NCI-H524 treated with DMSO at 0.1 percent for 48 hours (cell line): Measurements from ENCODE around the gene CDK4.

Experiments used
- DNase-seq: peaks from one replicate; lab custom pipeline; 2025; lab: John Stamatoyannopoulos, UW

Gene CDK4

DNA sequence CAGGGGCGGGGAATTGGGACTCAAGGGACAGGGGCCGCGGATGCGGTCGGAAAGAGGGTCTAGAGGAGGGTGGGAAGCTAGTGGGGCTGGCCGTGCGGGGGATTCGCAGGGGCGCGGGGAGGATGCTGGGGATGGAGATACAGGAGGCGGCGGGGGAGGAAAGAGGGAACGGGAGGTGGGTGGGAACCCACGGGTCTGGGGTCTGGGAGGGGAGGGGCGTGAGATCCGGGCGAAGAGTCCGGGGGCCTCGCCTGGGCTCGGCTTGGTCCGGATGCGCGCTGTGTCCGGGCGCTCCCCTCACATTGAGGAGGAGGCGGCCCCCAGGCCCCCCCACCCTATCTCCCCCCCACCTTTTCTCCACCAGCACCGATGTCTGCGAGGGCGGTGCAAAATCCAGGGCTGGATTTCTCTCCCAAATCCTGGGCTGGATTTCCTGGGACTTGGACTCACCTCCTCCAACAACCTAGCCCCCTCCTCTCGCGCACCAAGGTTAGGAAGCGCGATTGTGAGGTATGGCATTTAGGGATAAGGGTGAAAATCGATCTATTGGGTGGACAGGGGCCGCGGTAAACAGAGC lies 13.4 kb downstream of the CDK4 start, which contains the start of gene AGAP2:
Gene AGAP2 (minus strand): TSS at position 82 of the 577 bp plus-strand sequence. CDS start 496 bp downstream, outside the sequence.
- DNase-seq = no peak

GRCh38 chr12:57737467-57738460 lies 14.3 kb downstream of the CDK4 start:
- no peak for DNase-seq

DNA sequence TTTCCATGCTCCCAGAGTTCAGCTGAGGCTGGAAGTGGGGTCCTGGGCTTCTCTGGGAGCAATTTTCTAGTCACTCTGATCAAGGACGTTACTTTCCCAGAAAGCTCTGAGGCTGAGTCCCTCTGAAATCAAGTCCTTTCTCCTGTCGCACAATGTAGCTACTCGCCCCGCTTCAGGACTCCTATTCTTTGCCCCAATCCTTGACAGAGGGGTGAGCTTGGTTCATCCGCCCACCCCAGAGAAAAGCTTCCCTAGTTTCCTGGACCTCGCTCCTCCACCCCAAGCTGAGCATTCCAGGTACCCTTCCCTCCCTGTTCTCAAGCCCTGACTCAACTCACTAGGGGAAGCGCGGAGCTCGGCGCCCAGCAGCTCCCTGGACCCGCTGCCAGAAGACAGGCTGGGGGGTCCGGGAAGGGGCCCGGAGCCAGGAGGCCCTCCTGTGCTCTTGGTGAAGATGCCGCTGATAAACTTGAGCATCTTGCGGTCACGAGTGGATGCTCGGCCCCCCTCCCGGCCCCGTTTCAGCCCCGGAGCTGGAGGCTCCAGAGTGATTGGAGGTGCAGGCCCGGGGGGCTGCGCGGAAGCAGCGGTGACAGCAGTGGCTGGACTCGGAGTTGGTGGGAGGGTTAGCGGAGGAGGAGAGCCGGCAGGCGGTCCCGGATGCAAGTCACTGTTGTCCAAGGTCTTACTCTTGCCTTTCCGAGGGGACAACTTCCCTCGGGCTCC lies 15.2 kb downstream of the CDK4 start:
- no peak for DNase-seq

DNA sequence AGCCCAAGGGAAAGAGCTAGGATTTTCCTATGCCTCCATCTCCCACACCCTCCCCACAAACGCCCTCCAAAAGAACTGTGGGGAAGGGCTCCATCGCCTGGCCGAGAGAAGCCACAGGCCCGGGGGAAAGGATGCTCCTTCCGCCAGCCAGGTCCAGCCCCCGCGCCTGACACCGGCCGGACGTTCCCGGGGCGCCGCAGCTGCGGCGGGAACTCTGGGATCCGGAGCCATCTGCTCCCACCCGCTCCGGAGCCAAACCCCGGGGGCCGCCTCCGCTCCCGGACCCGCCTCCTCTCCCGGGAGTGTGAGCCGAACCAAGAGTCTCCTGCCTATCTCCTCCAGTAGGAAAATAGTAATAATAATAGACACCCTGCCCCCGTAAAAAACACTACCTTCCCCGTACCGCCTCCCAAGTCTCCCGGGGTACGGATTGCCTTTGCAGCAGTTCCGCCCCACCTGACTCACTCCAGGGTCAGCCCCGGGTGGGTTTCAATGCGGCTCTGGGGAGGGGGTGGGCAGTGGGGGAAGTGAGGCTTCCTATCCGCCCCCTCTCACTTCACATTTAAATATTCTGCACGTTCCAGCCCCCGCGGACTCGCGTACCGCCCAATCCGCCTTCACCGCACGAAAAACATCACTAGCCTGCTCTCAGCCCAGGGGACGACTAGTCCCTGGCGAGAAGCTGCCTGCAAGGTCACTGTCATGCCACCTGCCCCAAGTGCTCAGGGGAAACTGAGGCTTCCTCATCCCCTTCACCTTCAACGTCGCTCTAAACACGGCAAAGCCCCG lies 16.0 kb downstream of the CDK4 start:
- no peak for DNase-seq

GRCh38 chr12:57735198-57735855 lies 16.8 kb downstream of the CDK4 start:
- DNase-seq = no peak

DNA sequence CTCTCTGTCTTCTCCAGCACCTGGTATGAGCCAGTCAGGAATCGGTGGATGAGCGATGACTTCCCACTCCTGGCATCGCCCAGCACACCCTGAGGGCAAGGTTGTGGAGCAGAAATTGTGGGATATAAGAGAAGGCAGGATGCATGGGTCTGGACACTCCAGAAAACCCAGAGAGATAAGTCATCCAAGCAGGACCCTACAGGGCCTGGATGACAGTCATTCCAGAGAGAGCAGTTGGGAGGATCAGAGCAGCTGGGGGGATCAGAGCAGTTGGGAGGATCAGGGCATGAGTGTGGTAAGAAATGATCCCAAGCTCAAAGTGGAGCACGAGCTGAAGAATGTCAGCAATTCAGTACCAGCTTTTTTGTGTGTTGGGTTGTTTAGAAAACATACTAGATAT lies 17.5 kb downstream of the CDK4 start:
- DNase-seq = no peak

- no peak for DNase-seq
Observed at GRCh38 chr12:57733928-57734327, 18.2 kb downstream of the CDK4 start.

DNA sequence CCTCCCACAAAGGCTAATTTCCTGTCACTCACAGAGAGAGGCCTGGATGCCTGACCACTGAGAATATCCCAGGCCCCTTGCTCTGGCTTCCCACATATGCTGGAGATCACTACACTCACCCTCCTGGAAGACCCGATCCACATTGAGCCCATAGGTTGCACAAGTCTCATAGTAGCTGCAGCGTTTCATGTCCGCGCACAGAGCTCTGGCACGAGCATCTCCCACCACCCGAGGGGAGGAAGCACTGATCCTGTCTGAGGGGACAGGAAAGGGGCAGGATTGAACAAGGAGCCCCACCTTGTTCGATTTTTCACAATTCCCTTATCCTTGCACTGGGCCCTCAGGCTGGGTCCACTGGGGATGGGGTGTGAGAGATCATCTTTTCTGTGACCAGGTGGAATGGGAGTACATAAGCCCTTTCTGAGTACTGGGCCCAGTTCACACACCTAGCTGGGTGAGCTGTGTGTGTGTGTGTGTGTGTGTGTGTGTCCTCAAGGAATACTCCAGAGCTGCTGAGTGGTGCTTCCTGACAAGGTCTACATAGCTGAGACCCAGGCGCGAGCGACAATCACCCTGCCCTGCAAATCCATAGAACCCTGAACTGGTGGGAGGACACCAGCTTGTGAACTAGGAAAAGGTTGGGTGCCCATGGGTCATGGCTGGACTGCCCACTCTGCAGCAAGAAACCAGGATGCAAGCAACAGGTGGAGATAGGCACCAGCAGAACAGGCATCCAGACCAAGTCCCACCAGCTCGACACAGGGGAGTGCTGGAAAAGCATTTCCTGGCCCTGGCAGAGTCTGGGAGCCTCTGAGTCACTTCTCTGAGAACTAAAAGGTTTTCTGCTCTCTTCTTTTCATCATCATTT lies 19.1 kb downstream of the CDK4 start:
- no peak for DNase-seq

- no peak for DNase-seq
Observed at GRCh38 chr12:57732270-57732669, 19.8 kb downstream of the CDK4 start.

DNA sequence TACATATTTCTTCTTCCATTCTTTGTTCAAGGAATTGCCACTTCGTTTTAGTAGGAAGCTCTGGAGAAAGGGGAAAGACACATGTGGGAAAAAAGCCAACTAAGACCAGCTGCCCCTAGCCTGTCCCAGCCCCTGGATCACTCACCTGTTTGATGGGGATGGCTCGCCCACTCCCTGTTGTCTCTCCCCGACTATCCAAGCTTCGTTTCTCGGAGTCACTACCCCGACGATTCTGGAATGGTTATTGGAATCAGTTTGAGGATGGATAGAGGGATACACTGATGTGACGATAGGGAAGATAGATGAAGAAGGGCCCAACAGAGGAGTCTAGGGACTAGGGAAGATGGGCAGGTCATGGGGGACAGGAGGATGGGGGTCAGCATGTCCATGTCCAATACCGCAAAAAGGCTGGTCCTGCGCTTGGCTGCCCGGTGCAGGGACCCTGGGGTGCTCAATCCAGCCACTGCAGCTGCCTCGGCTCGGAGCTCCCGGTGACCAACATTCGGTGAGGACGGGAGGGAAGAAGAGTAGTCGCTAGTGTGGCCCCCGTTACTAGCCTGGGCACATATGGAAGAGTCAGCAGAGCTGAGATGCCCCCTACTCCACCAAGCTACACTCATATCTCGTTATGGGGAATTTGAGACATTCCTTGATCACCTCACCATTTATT lies 20.6 kb downstream of the CDK4 start:
- no peak for DNase-seq

DNA sequence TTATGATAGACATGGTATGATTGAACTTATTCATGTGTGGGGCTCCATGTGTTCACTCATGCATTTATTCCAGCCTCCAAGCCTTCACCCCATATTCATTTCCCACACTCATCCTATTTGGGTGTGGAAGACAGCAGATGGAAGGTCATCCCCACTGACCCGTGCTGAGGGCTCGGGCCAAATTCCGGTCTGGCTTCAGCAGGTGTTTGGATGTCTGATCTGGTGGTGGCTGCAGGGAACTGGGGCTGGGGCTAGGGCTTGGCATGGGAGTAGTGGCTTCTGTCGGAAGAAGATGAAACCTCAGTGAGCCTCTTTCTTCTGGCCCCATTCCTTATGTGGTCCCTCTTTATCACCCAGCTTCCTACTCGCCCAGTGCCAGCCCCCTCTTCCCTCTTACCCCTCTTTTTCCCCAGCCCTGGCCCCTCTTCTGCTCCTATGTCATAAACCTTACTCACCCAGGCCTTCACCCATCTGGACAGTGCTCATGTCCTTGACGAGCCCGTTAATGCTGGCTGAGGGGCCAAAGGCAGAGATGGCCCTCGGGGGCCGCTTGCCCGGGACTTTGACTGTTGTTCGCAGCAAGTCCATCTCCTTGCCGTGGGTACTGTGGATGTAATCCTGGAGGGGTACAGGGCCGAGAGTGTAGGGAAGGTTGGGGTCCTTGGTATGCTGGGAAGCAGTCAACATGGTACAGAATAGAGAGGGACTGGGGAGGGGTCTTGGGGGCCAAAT lies 21.6 kb downstream of the CDK4 start:
- DNase-seq = no peak

DNA sequence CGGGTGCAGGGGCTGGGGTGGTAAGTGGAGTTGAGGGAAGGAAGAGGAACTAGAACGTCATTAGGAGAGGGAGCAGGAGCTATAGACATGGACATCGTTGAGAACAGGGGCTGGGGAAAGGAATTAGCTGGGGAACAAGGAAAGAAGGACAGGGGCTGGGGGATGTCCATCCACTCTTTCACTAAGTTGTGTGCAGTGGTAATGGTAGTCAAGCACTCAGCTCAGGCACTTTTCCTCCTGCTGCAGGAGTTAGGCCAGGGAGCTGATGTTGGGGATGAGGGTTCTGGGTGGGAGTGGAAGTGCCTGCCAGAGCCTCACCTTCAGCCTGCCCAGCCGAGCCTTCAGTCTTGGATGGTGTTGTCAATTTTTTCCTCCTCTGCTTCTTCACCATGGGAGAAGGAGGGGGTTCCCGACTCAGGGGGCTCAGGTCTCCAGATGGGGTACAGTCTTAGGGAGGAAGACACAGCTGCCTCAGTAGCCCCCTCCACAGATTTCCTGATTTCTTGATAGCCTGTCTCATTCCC lies 22.7 kb downstream of the CDK4 start:
- DNase-seq = no peak

DNA sequence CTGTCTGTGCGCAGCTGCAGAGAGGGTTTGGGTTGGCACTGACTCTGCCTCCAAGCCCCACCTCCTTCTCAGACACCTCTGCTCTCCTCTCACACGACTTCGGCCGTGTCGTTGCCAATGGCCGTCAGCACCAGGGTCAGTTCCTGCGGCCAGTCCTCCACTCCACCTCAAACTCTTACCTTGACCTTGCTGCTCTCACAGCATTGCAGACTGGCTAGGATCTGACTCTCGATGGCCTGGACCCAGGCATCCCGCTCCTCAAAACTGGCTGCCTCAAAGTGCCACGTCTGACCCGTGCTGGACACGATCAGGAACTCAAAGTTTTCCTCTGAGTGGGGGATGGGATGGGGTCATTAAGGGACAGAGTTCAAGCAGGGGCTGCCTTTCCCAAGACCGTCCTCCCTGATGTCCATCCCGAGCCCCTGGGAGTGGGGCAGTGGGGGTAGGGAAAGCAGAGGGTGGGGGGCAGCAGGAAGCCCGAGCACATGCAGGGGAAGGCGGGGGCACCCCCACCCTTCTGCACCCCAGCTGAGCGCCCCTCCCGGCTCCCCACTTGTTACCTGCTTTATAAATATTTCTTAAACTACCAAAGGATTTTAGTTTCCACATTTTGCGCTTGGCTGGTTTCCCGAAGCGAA lies 24.2 kb downstream of the CDK4 start:
- DNase-seq = no peak

DNA sequence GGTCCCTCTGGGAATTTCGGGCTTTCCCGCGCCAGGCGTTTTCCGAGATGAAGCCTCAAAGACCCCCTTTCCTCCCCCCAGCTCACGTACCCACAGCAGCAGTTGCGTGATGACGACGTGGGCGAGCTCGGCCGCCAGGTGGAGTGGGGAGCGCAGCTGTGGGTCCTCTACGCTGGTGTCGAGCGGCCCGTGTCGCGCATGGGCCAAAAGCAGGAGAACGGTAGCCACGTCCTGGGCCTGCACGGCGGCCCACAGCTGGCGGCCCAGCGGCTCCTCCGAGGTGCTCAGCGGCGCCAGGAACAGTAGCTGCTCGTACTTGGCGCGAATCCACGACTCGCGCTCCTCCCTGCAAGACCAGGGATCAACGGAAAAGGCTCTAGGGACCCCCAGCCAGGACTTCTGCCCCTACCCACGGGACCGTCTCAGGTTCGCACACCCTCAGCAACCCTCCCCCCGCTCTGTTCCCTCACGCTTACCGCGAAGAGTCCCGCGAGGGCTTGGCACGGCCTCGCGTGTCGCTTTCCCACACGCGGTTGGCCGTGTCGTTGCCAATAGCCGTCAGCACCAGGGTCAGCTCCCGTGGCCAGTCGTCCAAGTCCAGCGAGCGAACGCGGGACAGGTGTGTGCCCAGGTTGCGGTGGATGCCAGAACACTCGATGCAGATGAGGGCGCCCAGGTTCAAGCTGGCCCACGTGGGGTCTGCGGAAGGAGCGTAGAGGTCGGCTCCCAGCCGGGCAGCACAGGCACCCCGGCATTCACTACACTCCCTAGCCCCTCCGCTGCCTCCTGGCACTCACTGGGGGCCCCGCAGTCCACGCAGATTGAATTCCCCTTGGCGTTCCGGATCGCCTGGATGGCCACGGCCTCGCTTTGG lies 25.0 kb downstream of the CDK4 start:
- DNase-seq = no peak

DNA sequence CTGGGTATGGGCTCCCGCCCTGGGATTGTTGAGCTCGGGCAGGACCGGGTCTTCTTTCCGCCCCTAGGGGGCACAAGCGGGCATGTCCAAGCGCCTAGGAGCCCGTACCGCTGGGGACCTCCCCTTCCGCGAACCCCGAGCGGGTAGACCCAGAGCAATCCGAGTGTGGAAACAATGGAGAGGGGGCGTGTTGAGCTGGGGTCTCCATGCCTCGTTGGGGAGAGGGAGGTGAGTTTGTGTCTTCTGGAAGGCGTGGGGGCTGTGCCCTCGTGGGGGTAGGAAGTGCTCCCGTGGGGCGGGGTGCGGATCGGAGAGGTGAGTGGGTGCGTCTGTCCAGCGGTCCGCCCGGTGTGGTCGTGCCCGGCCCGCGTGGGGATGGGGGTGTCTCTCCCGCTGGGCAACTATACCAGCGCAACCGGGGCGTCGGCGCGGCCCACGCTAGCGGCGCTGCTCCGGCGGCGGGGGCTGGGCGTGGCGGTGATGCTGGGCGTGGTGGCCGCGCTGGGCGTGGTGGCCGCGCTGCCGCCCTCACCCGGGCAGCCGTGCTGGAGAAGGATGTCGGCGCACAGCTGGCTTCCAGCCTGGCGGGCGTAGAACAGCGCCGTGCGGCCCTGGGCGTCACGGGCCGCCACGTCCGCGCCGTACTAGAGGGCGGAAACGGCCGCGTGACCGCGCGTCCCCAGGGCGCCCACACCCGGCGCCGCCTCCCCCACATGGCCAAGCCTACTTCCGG lies 25.8 kb downstream of the CDK4 start:
- DNase-seq = peak; percentile 27

DNA sequence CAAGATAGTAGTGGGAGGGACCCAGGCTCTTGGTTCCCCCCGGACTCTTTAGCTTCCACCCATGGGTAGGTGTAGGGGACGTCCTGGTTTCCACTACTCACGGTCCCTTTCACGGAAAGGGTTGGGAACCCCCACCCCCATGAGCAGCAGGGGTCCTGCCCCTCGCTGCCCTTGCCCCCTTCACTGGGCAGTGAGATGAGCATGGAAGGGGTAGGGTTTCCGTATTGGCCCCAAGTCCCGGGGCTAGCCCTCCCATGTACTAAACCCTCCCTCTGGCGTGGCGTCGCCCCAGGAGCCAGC lies 26.3 kb downstream of the CDK4 start:
- DNase-seq = no peak
